ENCODE results near the gene TRIP6. TPM values are rescaled to one million over a fixed set of nuclear protein-coding genes. Genes with fewer than 3 reads are reported as not detected.

The TRIP6 gene

Small RNAs within 50 kb of the gene (small RNA-seq; reads per million reads assigned to genes)
- gene RN7SL549P (ENCODE audit: insufficient read depth): not detected
- not detected for gene RN7SL750P (ENCODE audit: insufficient read depth)

Measured in neuronal stem cell (in vitro differentiated cells).